ENCODE results near the gene PRG3. TPM values are rescaled to one million over a fixed set of nuclear protein-coding genes. Genes with fewer than 3 reads are reported as not detected.
A peak's percentile ranks its signal among the peaks of the same experiment; 100 is the strongest.

The PRG3 gene
- total and polyA plus RNA-seq, 9 of the 15 experiments (the other 6 are each of a cell fraction or from before 2014, with no cell fraction given), result 0.18 to 0.55 (median 0.38) TPM; not detected in 6

DNA sequence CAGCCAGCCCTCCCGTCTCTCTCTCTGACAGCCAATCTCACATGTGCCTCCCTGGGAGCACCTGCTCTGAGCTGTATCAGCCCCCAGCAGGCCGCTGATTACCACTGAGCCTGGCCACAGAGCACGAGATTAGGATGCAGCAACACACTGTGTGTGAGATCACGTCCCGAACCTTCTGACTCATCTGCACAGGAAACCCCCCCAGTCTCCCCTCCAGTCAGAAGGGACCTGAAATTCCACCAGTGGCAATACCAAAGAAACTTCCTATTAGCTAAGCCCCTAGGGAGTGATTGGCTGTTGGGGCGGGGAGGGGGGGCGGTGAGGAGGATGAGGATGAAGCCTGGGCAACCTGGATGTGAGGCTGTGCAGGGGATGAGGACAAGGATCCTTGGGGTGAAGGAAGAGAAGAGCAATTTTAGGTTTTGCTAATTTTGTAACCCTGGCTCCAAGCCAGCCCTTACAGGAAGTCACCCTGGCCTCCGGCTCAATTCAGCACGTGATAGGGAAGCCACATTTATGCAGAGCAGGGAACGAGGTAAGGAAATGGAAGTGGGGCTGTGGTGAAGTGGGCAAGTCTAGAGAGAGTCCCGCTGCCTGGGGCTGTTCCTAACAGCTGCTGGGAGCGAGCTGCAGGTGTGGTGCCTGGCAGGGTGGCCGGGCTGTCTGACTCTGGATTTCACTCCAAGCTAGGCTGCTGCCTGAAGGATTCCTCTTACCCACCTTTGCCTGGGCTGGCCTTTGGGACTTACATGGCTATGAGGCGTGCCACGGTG is 44.0 kb upstream of the PRG3 start (continued):
- TF ChIP-seq, protein P1, sequence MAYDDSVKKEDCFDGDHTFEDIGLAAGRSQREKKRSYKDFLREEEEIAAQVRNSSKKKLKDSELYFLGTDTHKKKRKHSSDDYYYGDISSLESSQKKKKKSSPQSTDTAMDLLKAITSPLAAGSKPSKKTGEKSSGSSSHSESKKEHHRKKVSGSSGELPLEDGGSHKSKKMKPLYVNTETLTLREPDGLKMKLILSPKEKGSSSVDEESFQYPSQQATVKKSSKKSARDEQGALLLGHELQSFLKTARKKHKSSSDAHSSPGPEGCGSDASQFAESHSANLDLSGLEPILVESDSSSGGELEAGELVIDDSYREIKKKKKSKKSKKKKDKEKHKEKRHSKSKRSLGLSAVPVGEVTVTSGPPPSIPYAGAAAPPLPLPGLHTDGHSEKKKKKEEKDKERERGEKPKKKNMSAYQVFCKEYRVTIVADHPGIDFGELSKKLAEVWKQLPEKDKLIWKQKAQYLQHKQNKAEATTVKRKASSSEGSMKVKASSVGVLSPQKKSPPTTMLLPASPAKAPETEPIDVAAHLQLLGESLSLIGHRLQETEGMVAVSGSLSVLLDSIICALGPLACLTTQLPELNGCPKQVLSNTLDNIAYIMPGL (CRISPR knock-in tag; IDR thresholded peaks at IDR 0.05), result peak; percentile 59; the same call in 1 of the 2 replicates
- TF ChIP-seq, protein P2, sequence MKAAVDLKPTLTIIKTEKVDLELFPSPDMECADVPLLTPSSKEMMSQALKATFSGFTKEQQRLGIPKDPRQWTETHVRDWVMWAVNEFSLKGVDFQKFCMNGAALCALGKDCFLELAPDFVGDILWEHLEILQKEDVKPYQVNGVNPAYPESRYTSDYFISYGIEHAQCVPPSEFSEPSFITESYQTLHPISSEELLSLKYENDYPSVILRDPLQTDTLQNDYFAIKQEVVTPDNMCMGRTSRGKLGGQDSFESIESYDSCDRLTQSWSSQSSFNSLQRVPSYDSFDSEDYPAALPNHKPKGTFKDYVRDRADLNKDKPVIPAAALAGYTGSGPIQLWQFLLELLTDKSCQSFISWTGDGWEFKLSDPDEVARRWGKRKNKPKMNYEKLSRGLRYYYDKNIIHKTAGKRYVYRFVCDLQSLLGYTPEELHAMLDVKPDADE (conservative IDR thresholded peaks at IDR 0.05; ENCODE audit: control insufficient read depth, low read depth, low read length), result peak; percentile 96
- 0 out of 2 replicates have a peak, but pooled peaks have one; percentile 36 for TF ChIP-seq GABPB2 (CRISPR knock-in tag; conservative IDR thresholded peaks at IDR 0.05)
- no peak; the same call in 1 of the 2 replicates for TF ChIP-seq TCFL5 (CRISPR knock-in tag; conservative IDR thresholded peaks at IDR 0.05)
- TF ChIP-seq GABPA (tag; conservative IDR thresholded peaks at IDR 0.05; ENCODE audit: low read depth), result peak; percentile 77
- no peak for TF ChIP-seq SAFB (IDR thresholded peaks at IDR 0.05; ENCODE audit: borderline replicate concordance, low read depth, low read length)
- no peak for TF ChIP-seq ZNF77 (CRISPR knock-in tag; IDR thresholded peaks at IDR 0.05)
- TF ChIP-seq ZNF507 (tag; conservative IDR thresholded peaks at IDR 0.05), result no peak
- TF ChIP-seq JUND (IDR thresholded peaks at IDR 0.05; ENCODE audit: borderline replicate concordance, low read depth, low read length), result peak; percentile 99
- TF ChIP-seq JUND (tag; IDR thresholded peaks at IDR 0.05; ENCODE audit: borderline replicate concordance, low read depth, low read length), result peak; percentile 96; the same call in 2 of the 3 replicates
- TF ChIP-seq, protein P3, sequence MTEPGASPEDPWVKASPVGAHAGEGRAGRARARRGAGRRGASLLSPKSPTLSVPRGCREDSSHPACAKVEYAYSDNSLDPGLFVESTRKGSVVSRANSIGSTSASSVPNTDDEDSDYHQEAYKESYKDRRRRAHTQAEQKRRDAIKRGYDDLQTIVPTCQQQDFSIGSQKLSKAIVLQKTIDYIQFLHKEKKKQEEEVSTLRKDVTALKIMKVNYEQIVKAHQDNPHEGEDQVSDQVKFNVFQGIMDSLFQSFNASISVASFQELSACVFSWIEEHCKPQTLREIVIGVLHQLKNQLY (CRISPR knock-in tag; conservative IDR thresholded peaks at IDR 0.05), result no peak
- peak; percentile 91 for TF ChIP-seq FOXM1 (IDR thresholded peaks at IDR 0.05; ENCODE audit: low read depth)
- no peak for TF ChIP-seq FOXM1 (CRISPR knock-in tag; IDR thresholded peaks at IDR 0.05; ENCODE audit: low read depth)
- TF ChIP-seq, protein P4, sequence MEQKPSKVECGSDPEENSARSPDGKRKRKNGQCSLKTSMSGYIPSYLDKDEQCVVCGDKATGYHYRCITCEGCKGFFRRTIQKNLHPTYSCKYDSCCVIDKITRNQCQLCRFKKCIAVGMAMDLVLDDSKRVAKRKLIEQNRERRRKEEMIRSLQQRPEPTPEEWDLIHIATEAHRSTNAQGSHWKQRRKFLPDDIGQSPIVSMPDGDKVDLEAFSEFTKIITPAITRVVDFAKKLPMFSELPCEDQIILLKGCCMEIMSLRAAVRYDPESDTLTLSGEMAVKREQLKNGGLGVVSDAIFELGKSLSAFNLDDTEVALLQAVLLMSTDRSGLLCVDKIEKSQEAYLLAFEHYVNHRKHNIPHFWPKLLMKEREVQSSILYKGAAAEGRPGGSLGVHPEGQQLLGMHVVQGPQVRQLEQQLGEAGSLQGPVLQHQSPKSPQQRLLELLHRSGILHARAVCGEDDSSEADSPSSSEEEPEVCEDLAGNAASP (IDR thresholded peaks at IDR 0.05), result no peak
- TF ChIP-seq C11orf30 (IDR thresholded peaks at IDR 0.05; ENCODE audit: low read depth), result no peak
- TF ChIP-seq, protein P5, sequence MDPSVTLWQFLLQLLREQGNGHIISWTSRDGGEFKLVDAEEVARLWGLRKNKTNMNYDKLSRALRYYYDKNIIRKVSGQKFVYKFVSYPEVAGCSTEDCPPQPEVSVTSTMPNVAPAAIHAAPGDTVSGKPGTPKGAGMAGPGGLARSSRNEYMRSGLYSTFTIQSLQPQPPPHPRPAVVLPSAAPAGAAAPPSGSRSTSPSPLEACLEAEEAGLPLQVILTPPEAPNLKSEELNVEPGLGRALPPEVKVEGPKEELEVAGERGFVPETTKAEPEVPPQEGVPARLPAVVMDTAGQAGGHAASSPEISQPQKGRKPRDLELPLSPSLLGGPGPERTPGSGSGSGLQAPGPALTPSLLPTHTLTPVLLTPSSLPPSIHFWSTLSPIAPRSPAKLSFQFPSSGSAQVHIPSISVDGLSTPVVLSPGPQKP (CRISPR knock-in tag; IDR thresholded peaks at IDR 0.05), result no peak
- peak; percentile 98 for TF ChIP-seq SMAD4 (CRISPR knock-in tag; conservative IDR thresholded peaks at IDR 0.05)
- TF ChIP-seq FOSL1 (tag; conservative IDR thresholded peaks at IDR 0.05), result peak; percentile 97

All from K562 (cell line).